Stimulated activated CD4-positive, alpha-beta T cell treated with anti-CD3 and anti-CD28 coated beads, Interleukin-4, amount 100 ng/mL, for 48 hours (primary cell): Measurements from ENCODE around the gene PRKAG2.
"Not testable (repeated sequence)": the region's sequence is repeated elsewhere in the genome, so short reads cannot be mapped to it uniquely, and the experiment has no call there.

ENCODE experiments used
- DNase-seq, 2 donors: peaks; one replicate each; pipeline ENCODE4 v3.0.0-alpha.2; 2020; ENCODE audit warnings: low read depth in 2 of 2

The PRKAG2 gene

GRCh38 chr7:151553356-151553755 is 323.6 kb downstream of the PRKAG2 start:
- no peak for DNase-seq

- DNase-seq: no peak
These were observed 324.4 kb downstream of the PRKAG2 start for GRCh38 chr7:151552352-151553028.

- DNase-seq: no peak
These were observed 325.1 kb downstream of the PRKAG2 start for GRCh38 chr7:151551820-151552219.

GRCh38 chr7:151550656-151551286 is 326.1 kb downstream of the PRKAG2 start:
- DNase-seq: no peak

- no peak for DNase-seq
These were observed 327.3 kb downstream of the PRKAG2 start for GRCh38 chr7:151549644-151550043.

GRCh38 chr7:151549083-151549482 is 327.8 kb downstream of the PRKAG2 start:
- no peak for DNase-seq

- DNase-seq: no peak
These were observed 332.7 kb downstream of the PRKAG2 start for GRCh38 chr7:151544183-151544582.

GRCh38 chr7:151542606-151543130 is 334.2 kb downstream of the PRKAG2 start:
- DNase-seq: no peak

GRCh38 chr7:151541709-151542499 is 335.0 kb downstream of the PRKAG2 start:
- no peak for DNase-seq

- no peak for DNase-seq
These were observed 336.8 kb downstream of the PRKAG2 start for GRCh38 chr7:151540146-151540545.

GRCh38 chr7:151539088-151539671 is 337.7 kb downstream of the PRKAG2 start:
- DNase-seq: no peak

- no peak for DNase-seq
These were observed 338.9 kb downstream of the PRKAG2 start for GRCh38 chr7:151537818-151538561.

- not testable (repeated sequence) for DNase-seq
These were observed 340.7 kb downstream of the PRKAG2 start for GRCh38 chr7:151536178-151536577.

GRCh38 chr7:151529842-151530241 is 347.1 kb downstream of the PRKAG2 start:
- no peak for DNase-seq

- no peak for DNase-seq
These were observed 352.1 kb downstream of the PRKAG2 start for GRCh38 chr7:151524845-151525244.

- DNase-seq: no peak
These were observed 352.6 kb downstream of the PRKAG2 start for GRCh38 chr7:151524331-151524730.

GRCh38 chr7:151520419-151521261 is 356.3 kb downstream of the PRKAG2 start:
- DNase-seq: peak; percentile 17 to 45

GRCh38 chr7:151519765-151520418 is 357.0 kb downstream of the PRKAG2 start, which contains the start of gene RHEB:
Gene RHEB, minus strand, starts transcription at chr7:151519895. Its CDS starts 384 bp downstream, at chr7:151519511.
- peak; percentile 97 to 98 for DNase-seq

- peak; percentile 36 to 42 for DNase-seq
These were observed 357.8 kb downstream of the PRKAG2 start for GRCh38 chr7:151518947-151519764.
